ENCODE data around the gene COBL. TPM values are rescaled to one million over a fixed set of nuclear protein-coding genes. Genes with fewer than 3 reads are reported as not detected.

The COBL gene
- total and polyA plus RNA-seq, 2 experiments from 2014 or later = 0.07 to 0.69 TPM

DNA sequence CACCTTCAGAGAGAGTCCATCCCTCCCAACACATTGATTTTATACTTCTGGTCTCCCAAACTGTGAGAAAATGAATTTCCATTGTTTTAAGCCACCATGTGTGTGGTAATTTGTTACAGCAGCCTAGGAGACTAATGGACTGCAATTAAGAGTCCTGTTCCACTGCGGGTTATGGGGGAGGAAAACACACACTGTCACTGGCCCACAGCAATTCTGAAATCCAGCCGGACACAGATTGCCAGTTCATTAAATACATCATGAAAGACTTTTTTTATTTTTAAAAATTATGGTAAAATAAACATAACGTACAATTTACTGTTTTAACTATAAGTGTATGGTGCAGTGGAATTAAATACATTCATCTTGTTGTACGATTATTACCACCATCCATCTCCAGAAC is 340.5 kb downstream of the COBL start:
- H3K27ac ChIP-seq = no peak overlapping the region
- no peak for DNase-seq (ENCODE audit: low read depth in 1 of 2, low spot score in 1 of 2)

DNA sequence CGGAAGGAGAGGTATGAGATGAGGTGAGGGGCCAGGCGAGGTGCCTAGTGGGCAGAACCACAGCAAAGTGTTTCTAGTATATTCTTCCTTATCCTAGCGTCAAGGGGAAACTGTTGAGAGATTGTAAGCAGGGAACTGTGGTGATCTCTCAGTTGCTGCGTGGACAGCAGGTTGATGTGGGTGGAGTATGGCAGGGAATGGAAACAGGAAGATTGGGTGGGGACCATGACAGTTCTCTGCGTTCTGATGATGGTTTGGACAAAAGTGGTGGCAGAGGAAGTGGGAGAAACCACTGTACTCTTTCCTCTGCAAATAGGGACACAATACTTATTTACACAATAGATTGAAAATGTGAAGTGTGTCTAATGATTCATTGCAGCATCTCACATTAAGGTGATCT is 342.4 kb downstream of the COBL start:
- no peak overlapping the region for H3K27ac ChIP-seq
- H3K36me3 ChIP-seq = no peaks in the 10 kb centered on the region
- no peaks in the 10 kb centered on the region for H3K27me3 ChIP-seq
- H3K9me3 ChIP-seq (ENCODE audit: low read depth) = no peaks in the 10 kb centered on the region
- no peak for DNase-seq (ENCODE audit: low read depth in 1 of 2, low spot score in 1 of 2)
- H3K4me3 ChIP-seq = no peak overlapping the region
- H3K4me1 ChIP-seq (ENCODE audit: low read depth) = no peaks in the 10 kb centered on the region
- TF ChIP-seq, protein P1, sequence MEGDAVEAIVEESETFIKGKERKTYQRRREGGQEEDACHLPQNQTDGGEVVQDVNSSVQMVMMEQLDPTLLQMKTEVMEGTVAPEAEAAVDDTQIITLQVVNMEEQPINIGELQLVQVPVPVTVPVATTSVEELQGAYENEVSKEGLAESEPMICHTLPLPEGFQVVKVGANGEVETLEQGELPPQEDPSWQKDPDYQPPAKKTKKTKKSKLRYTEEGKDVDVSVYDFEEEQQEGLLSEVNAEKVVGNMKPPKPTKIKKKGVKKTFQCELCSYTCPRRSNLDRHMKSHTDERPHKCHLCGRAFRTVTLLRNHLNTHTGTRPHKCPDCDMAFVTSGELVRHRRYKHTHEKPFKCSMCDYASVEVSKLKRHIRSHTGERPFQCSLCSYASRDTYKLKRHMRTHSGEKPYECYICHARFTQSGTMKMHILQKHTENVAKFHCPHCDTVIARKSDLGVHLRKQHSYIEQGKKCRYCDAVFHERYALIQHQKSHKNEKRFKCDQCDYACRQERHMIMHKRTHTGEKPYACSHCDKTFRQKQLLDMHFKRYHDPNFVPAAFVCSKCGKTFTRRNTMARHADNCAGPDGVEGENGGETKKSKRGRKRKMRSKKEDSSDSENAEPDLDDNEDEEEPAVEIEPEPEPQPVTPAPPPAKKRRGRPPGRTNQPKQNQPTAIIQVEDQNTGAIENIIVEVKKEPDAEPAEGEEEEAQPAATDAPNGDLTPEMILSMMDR (IDR thresholded peaks at IDR 0.05; ENCODE audit: low read depth, low read length) = no peak

More for the DNA sequence above, 340.5 kb downstream of the COBL start:
- TF ChIP-seq, protein P1 (IDR thresholded peaks at IDR 0.05; ENCODE audit: low read depth, low read length) = no peak
- H3K27me3 ChIP-seq = no peaks in the 10 kb centered on the region
- no peaks in the 10 kb centered on the region for H3K4me1 ChIP-seq (ENCODE audit: low read depth)
- no peak overlapping the region for H3K4me3 ChIP-seq
- H3K9me3 ChIP-seq (ENCODE audit: low read depth) = no peaks in the 10 kb centered on the region
- no peaks in the 10 kb centered on the region for H3K36me3 ChIP-seq

- Histone ChIP-seq H3K4me3 (no peak overlapping the region), H3K27me3 (no peaks in the 10 kb centered on the region), H3K4me1 (ENCODE audit: low read depth) (no peaks in the 10 kb centered on the region), H3K9me3 (ENCODE audit: low read depth) (no peaks in the 10 kb centered on the region), H3K27ac (no peak overlapping the region), H3K36me3 (no peaks in the 10 kb centered on the region)
- TF ChIP-seq, protein P1 (IDR thresholded peaks at IDR 0.05; ENCODE audit: low read depth, low read length) = no peak
- DNase-seq (ENCODE audit: low read depth in 1 of 2, low spot score in 1 of 2) = no peak
These were observed 342.8 kb downstream of the COBL start for GRCh38 chr7:50973814-50974213.

GRCh38 chr7:50970092-50970491 is 346.5 kb downstream of the COBL start:
- TF ChIP-seq, protein P1 (IDR thresholded peaks at IDR 0.05; ENCODE audit: low read depth, low read length) = no peak
- DNase-seq (ENCODE audit: low read depth in 1 of 2, low spot score in 1 of 2) = no peak

More at GRCh38 chr7:50970092-50970491, 346.5 kb downstream of the COBL start:
- Histone ChIP-seq H3K9me3 (ENCODE audit: low read depth) (no peaks in the 10 kb centered on the region), H3K36me3 (no peaks in the 10 kb centered on the region), H3K27me3 (no peaks in the 10 kb centered on the region), H3K4me1 (ENCODE audit: low read depth) (no peaks in the 10 kb centered on the region), H3K27ac (no peak overlapping the region), H3K4me3 (no peak overlapping the region)
